K562 (cell line): ENCODE data around the gene TAS2R14. TPM values are rescaled to one million over a fixed set of nuclear protein-coding genes. Genes with fewer than 3 reads are reported as not detected.

Source experiments
- ATAC-seq: fragments of 200-7000 bp; cut with Tn5 transposase; 3 replicates; pipeline ENCODE4 v1.9.1; 2020; ENCODE audit warnings: moderate library complexity
- BruUV-seq: library from RNA; stranded (reverse); fragments of 400-500 nt; replicated peaks from 2 replicates; lab custom pipeline; 2021; lab: Mats Ljungman, UMichigan
- CTCF ChIA-PET: fragments of 300-600 bp; formaldehyde crosslinking; extraction: SDS; loops from one replicate; lab custom pipeline; 2021; ENCODE audit warnings: low intra/inter-chr PET ratio; lab: Yijun Ruan, JAX
- POLR2A ChIA-PET: fragments of 300-600, 350-650 bp; sonication (Branson Sonifier 250); formaldehyde crosslinking; extraction: SDS; loops from one replicate; lab custom pipeline; 2021; ENCODE audit warnings: antibody characterized with exemption, inconsistent platforms; lab: Yijun Ruan, JAX
- DNase-seq, 4 experiments: peaks; one replicate each; pipeline versions ENCODE4 v3.0.0 to v3.0.0-alpha.2; 2011 to 2018; ENCODE audit warnings: low spot score in 3 of 4, mixed read lengths in 3 of 4; ENCODE audit errors: extremely low read depth in 1 of 4
- FAIRE-seq: peaks from 2 replicates; lab custom pipeline; 2011; peaks lifted over from hg19 to GRCh38; lab: Jason Lieb, UNC
- H2AFZ ChIP-seq: 2 replicates; pipeline ENCODE4 v1.6.0; 2011; ENCODE audit warnings: low read depth, low read length, control low read depth, inconsistent platforms
- H3K27ac ChIP-seq: fragments of 200-600 bp; 3 replicates; pipeline ENCODE4 v1.8.0; 2011; ENCODE audit warnings: low read depth, mild to moderate bottlenecking, control low read depth, inconsistent platforms, low read length, moderate library complexity, mixed read lengths; ENCODE audit errors: extremely low read depth
- H3K27me3 ChIP-seq, 2 experiments: fragments of 300-600 bp in 1 of 2; 2 replicates in 1 of 2; 3 replicates in 1 of 2; pipeline versions ENCODE4 v1.6.0 to v1.8.0; 2011; ENCODE audit warnings: inconsistent platforms in 2 of 2, low read length in 2 of 2, mild to moderate bottlenecking in 1 of 2, mixed read lengths in 1 of 2, moderate library complexity in 1 of 2; ENCODE audit not compliant: control insufficient read depth in 2 of 2, insufficient read depth in 2 of 2
- H3K36me3 ChIP-seq: fragments of 300-600 bp; 3 replicates; pipeline ENCODE4 v1.8.0; 2011; ENCODE audit warnings: mild to moderate bottlenecking, low read length, inconsistent platforms; ENCODE audit not compliant: control insufficient read depth, insufficient read depth
- H3K4me1 ChIP-seq, 2 experiments: fragments of 200-600 bp in 1 of 2; replicated peaks in 1 of 2; 2 replicates in 1 of 2; 3 replicates in 1 of 2; pipeline versions ENCODE4 v1.5.1 to v1.8.0; 2011; ENCODE audit warnings: inconsistent platforms in 2 of 2, low read length in 2 of 2, mild to moderate bottlenecking in 1 of 2, mixed read lengths in 1 of 2, moderate library complexity in 1 of 2; ENCODE audit not compliant: control insufficient read depth in 2 of 2, insufficient read depth in 2 of 2
- H3K4me2 ChIP-seq: 2 replicates; pipeline ENCODE4 v1.6.1; 2011; ENCODE audit warnings: low read length, control low read depth, inconsistent platforms, mixed read lengths; ENCODE audit not compliant: insufficient read depth
- H3K4me3 ChIP-seq: fragments of 200-600 bp; sonication (generic), shearing (Covaris generic); 2 replicates; pipeline ENCODE4 v1.5.1; 2016; ENCODE audit warnings: control low read depth, inconsistent platforms
- H3K79me2 ChIP-seq: fragments of 200-600 bp; 3 replicates; pipeline ENCODE4 v1.8.0; 2011; ENCODE audit warnings: low read length, inconsistent platforms; ENCODE audit not compliant: control insufficient read depth, insufficient read depth
- H3K9ac ChIP-seq, 2 experiments: 2 replicates each; pipeline versions ENCODE4 v1.6.0 to v1.6.1; 2011; ENCODE audit warnings: low read depth in 2 of 2, low read length in 2 of 2, control low read depth in 1 of 2, inconsistent platforms in 1 of 2, mild to moderate bottlenecking in 1 of 2, mixed read lengths in 1 of 2; ENCODE audit not compliant: insufficient read depth in 1 of 2
- H3K9me1 ChIP-seq: one replicate; pipeline ENCODE4 v1.6.0; 2011; ENCODE audit warnings: inconsistent platforms, mild to moderate bottlenecking, low read length, moderate library complexity; ENCODE audit not compliant: control insufficient read depth, insufficient read depth
- H3K9me3 ChIP-seq: replicated peaks from 2 replicates; pipeline ENCODE4 v1.5.1; 2011; ENCODE audit warnings: low read depth, low read length, inconsistent platforms; ENCODE audit not compliant: control insufficient read depth, insufficient read depth
- H4K20me1 ChIP-seq: replicated peaks from 2 replicates; pipeline ENCODE4 v1.6.1; 2011; ENCODE audit warnings: low read length, inconsistent platforms, mixed read lengths; ENCODE audit not compliant: control insufficient read depth, insufficient read depth
- CBFA2T3 ChIP-seq: fragments of 450-650 bp; IDR thresholded peaks from 2 replicates; pipeline ENCODE4 v1.6.1; 2017
- CGGBP1 ChIP-seq: fragments of 250-450 bp; sonication (Bioruptor Pico); IDR thresholded peaks from 2 replicates; pipeline ENCODE4 v1.9.0; 2021; ENCODE audit warnings: mild to moderate bottlenecking
- CREB1 ChIP-seq, 2 experiments: sonication (generic) in 1 of 2; formaldehyde crosslinking in 1 of 2; IDR thresholded peaks; 2 replicates each; pipeline versions ENCODE4 v1.6.1 to v1.8.0; 2012 to 2022; ENCODE audit warnings: inconsistent platforms in 1 of 2, mild to moderate bottlenecking in 1 of 2, missing genetic modification reagents in 1 of 2, moderate library complexity in 1 of 2
- CSDE1 ChIP-seq, 2 experiments: fragments of 450-650 bp; IDR thresholded peaks; 2 replicates each; pipeline ENCODE4 v1.6.1; 2016; ENCODE audit warnings: mild to moderate bottlenecking in 1 of 2
- GTF2F1 ChIP-seq: IDR thresholded peaks from 2 replicates; pipeline ENCODE4 v1.6.1; 2011; ENCODE audit warnings: low read depth, low read length, improper control_type of control experiment
- HNRNPUL1 ChIP-seq: fragments of 200-400 bp; formaldehyde crosslinking; IDR thresholded peaks from 2 replicates; pipeline ENCODE4 v1.6.1; 2017; ENCODE audit warnings: low read length
- MEF2D ChIP-seq: conservative IDR thresholded peaks from 2 replicates; pipeline ENCODE4 v1.6.1; 2016; ENCODE audit warnings: low read depth, missing genetic modification characterization, missing compliant biosample characterization
- NR2C1 ChIP-seq, 2 experiments: fragments of 450-650 bp; IDR thresholded peaks; 2 replicates each; pipeline ENCODE4 v1.6.1; 2017; ENCODE audit warnings: mild to moderate bottlenecking in 2 of 2, antibody characterized with exemption in 1 of 2, inconsistent platforms in 1 of 2, missing compliant biosample characterization in 1 of 2, missing genetic modification characterization in 1 of 2
- PCBP2 ChIP-seq: fragments of 200-400 bp; formaldehyde crosslinking; IDR thresholded peaks from 2 replicates; pipeline ENCODE4 v1.6.1; 2018; ENCODE audit warnings: low read length, low read depth, mild to moderate bottlenecking, moderate library complexity; ENCODE audit not compliant: poor library complexity, severe bottlenecking
- RAD51 ChIP-seq: fragments of 450-650 bp; IDR thresholded peaks from 2 replicates; pipeline ENCODE4 v1.7.1; 2016; ENCODE audit warnings: low read depth, mild to moderate bottlenecking, borderline replicate concordance
- SMC3 ChIP-seq: conservative IDR thresholded peaks from 2 replicates; pipeline ENCODE4 v1.6.1; 2011; ENCODE audit warnings: low read depth, low read length, improper control_type of control experiment; ENCODE audit not compliant: insufficient read depth
- TCF7L2 ChIP-seq: fragments of 150-350 bp; IDR thresholded peaks from 2 replicates; pipeline ENCODE4 v1.6.1; 2016; ENCODE audit warnings: low read depth, mild to moderate bottlenecking, low read length, moderate library complexity
- ZFP1 ChIP-seq: fragments of 450-650 bp; formaldehyde crosslinking; IDR thresholded peaks from 2 replicates; pipeline ENCODE4 v1.4.0; 2020; ENCODE audit warnings: mild to moderate bottlenecking, mixed read lengths
- ZNF140 ChIP-seq: fragments of 250-450 bp; sonication (Bioruptor Pico); IDR thresholded peaks from 2 replicates; pipeline ENCODE4 v1.8.0; 2021; ENCODE audit warnings: moderate library complexity, mild to moderate bottlenecking, inconsistent platforms
- ZNF41 ChIP-seq: fragments of 250-450 bp; sonication (Bioruptor Pico); conservative IDR thresholded peaks from 2 replicates; pipeline ENCODE4 v1.4.0; 2020; ENCODE audit warnings: mild to moderate bottlenecking
- ZNF699 ChIP-seq: fragments of 250-450 bp; sonication (Bioruptor Pico); IDR thresholded peaks from 2 replicates; pipeline ENCODE4 v1.8.0; 2021; ENCODE audit warnings: mild to moderate bottlenecking, moderate library complexity; ENCODE audit not compliant: insufficient replicate concordance
- WGBS: fragments of 100-300 bp; shearing (Covaris generic); methylation state at CpG from one replicate; pipeline ENCODE4 v1.1.6; 2016; ENCODE audit warnings: low coverage, mixed read lengths; ENCODE audit not compliant: insufficient coverage; ENCODE audit errors: missing lambda C conversion rate; 5-methylcytosine and 5-hydroxymethylcytosine counted together
- in situ Hi-C: fragments of 300-500 bp; cut with MboI; formaldehyde crosslinking; loops from 4 replicates; pipeline ENCODE4 v1.15.0; 2018; ENCODE audit warnings: inconsistent platforms, mixed read lengths
- intact Hi-C: fragments of 100-400 bp; cut with micrococcal nuclease; formaldehyde crosslinking; loops from 2 replicates; pipeline ENCODE4 v1.14.2; 2022
- polyA plus RNA-seq, 8 experiments: library from polyadenylated mRNA; depleted of rRNA in 4 of 8; stranded (reverse) in 5 of 8; unstranded in 3 of 8; fragments of >200 nt; fragmentation: Nextera tagmentation in 2 of 8; fragmentation: Illumina TruSeq in 1 of 8; extraction: Ambion mirVana in 2 of 8; extraction: Trizol in 1 of 8; gene quantifications; 2 replicates each; pipeline versions ENCODE4 v1.2.1 to v1.2.3, GENCODE V29; 2011 to 2014; ENCODE audit warnings: inconsistent platforms in 1 of 8, missing spikeins in 1 of 8
- total RNA-seq, 7 experiments: library from RNA; depleted of rRNA in 6 of 7; stranded (reverse); fragments of >200 nt in 6 of 7; fragmentation: Illumina TruSeq in 2 of 7; extraction: Trizol in 2 of 7; gene quantifications; 2 replicates each; pipeline versions ENCODE4 v1.2.1 to v1.2.3, GENCODE V29; 2011 to 2021; ENCODE audit warnings: low replicate concordance in 1 of 7
- TF ChIP-seq, protein P1 (sequence below): fragments of 250-450 bp; sonication (Bioruptor Pico); IDR thresholded peaks from 2 replicates; pipeline ENCODE4 v1.8.0; 2021; ENCODE audit warnings: borderline replicate concordance, mild to moderate bottlenecking, moderate library complexity; ENCODE audit not compliant: poor library complexity, severe bottlenecking
- TF ChIP-seq, protein P2 (sequence below): sonication (generic); formaldehyde crosslinking; IDR thresholded peaks from 2 replicates; pipeline ENCODE4 v1.8.0; 2022; ENCODE audit warnings: mild to moderate bottlenecking, missing genetic modification reagents, borderline replicate concordance
- TF ChIP-seq, protein P3 (sequence below): fragments of 450-650 bp; IDR thresholded peaks from one replicate; pipeline ENCODE4 v1.6.1; 2018; ENCODE audit warnings: mild to moderate bottlenecking, moderate library complexity; ENCODE audit not compliant: partially characterized antibody

The TAS2R14 gene
- total and polyA plus RNA-seq, 9 of the 15 experiments (the other 6 are each of a cell fraction or from before 2014, with no cell fraction given): 1.2 to 4.2 (median 2.4) TPM

GRCh38 chr12:10968765-10969456 lies 29.8 kb upstream of the TAS2R14 start:
- H2AFZ ChIP-seq: no peak overlapping the region
- H3K27me3 ChIP-seq: no peaks in the 10 kb centered on the region
- ATAC-seq: no peak
- no TSS peak for BruUV-seq
- POLR2A ChIA-PET: no interaction called here
- no peak for TF ChIP-seq ZNF140
- TF ChIP-seq, protein P1, sequence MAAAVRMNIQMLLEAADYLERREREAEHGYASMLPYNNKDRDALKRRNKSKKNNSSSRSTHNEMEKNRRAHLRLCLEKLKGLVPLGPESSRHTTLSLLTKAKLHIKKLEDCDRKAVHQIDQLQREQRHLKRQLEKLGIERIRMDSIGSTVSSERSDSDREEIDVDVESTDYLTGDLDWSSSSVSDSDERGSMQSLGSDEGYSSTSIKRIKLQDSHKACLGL (CRISPR knock-in tag): no peak
- TF ChIP-seq PCBP2: no peak
- TF ChIP-seq ZNF699: no peak
- no peak for TF ChIP-seq MEF2D (tag)
- no peak for TF ChIP-seq CREB1 (IDR thresholded peaks at IDR 0.05)
- TF ChIP-seq CREB1 (CRISPR knock-in tag; IDR thresholded peaks at IDR 0.05): no peak
- no peak for TF ChIP-seq CSDE1 (IDR thresholded peaks at IDR 0.05)
- TF ChIP-seq ZNF41 (CRISPR knock-in tag): no peak
- TF ChIP-seq NR2C1 (IDR thresholded peaks at IDR 0.05): no peak
- TF ChIP-seq NR2C1 (tag; IDR thresholded peaks at IDR 0.05): no peak
- TF ChIP-seq HNRNPUL1: no peak
- TF ChIP-seq ZFP1 (CRISPR knock-in tag): no peak
- TF ChIP-seq CGGBP1 (CRISPR knock-in tag): no peak
- TF ChIP-seq GTF2F1: no peak
- no peak for TF ChIP-seq CBFA2T3
- no peak for TF ChIP-seq RAD51
- TF ChIP-seq, protein P2, sequence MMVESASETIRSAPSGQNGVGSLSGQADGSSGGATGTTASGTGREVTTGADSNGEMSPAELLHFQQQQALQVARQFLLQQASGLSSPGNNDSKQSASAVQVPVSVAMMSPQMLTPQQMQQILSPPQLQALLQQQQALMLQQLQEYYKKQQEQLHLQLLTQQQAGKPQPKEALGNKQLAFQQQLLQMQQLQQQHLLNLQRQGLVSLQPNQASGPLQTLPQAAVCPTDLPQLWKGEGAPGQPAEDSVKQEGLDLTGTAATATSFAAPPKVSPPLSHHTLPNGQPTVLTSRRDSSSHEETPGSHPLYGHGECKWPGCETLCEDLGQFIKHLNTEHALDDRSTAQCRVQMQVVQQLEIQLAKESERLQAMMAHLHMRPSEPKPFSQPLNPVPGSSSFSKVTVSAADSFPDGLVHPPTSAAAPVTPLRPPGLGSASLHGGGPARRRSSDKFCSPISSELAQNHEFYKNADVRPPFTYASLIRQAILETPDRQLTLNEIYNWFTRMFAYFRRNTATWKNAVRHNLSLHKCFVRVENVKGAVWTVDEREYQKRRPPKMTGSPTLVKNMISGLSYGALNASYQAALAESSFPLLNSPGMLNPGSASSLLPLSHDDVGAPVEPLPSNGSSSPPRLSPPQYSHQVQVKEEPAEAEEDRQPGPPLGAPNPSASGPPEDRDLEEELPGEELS (CRISPR knock-in tag): no peak
- no peak for TF ChIP-seq TCF7L2
- TF ChIP-seq SMC3: no peak
- TF ChIP-seq, protein P3, sequence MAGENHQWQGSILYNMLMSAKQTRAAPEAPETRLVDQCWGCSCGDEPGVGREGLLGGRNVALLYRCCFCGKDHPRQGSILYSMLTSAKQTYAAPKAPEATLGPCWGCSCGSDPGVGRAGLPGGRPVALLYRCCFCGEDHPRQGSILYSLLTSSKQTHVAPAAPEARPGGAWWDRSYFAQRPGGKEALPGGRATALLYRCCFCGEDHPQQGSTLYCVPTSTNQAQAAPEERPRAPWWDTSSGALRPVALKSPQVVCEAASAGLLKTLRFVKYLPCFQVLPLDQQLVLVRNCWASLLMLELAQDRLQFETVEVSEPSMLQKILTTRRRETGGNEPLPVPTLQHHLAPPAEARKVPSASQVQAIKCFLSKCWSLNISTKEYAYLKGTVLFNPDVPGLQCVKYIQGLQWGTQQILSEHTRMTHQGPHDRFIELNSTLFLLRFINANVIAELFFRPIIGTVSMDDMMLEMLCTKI: no peak
- H3K4me1 ChIP-seq: no peaks in the 10 kb centered on the region; a peak in 1 of 5 replicates
- H3K9me3 ChIP-seq: no peaks in the 10 kb centered on the region
- FAIRE-seq: no peak
- H3K4me3 ChIP-seq: no peak overlapping the region
- H4K20me1 ChIP-seq: no peaks in the 10 kb centered on the region
- intact Hi-C loops: no loop called here
- no peaks in the 10 kb centered on the region for H3K36me3 ChIP-seq
- H3K9ac ChIP-seq: no peak overlapping the region
- no peak overlapping the region for H3K27ac ChIP-seq
- DNase-seq: no peak
- CTCF ChIA-PET: no interaction called here
- 87% methylated on average over 12 of the region's 15 CpGs for WGBS
- no peak overlapping the region for H3K4me2 ChIP-seq
- H3K79me2 ChIP-seq: no peaks in the 10 kb centered on the region; the same call in 2 of the 3 replicates
- in situ Hi-C loops: no loop called here
- no peaks in the 10 kb centered on the region for H3K9me1 ChIP-seq
